Esophagus mucosa (tissue), 1 donor: ENCODE measurements around the gene CACNA1C. TPM values are rescaled to one million over a fixed set of nuclear protein-coding genes. Genes with fewer than 3 reads are reported as not detected.

ENCODE experiments used
- ATAC-seq: fragments of 200-7000 bp; cut with Tn5 transposase; one replicate; pipeline ENCODE4 v1.9.1; 2020
- total RNA-seq: library from RNA; stranded (reverse); gene quantifications from one replicate; pipeline ENCODE4 v1.2.4, GENCODE V29; 2023
- donor health status: DM: yes; HTN: yes; CAD: no.

The CACNA1C gene
- total RNA-seq, 1 donor from 2014 or later = 1.1 TPM

DNA sequence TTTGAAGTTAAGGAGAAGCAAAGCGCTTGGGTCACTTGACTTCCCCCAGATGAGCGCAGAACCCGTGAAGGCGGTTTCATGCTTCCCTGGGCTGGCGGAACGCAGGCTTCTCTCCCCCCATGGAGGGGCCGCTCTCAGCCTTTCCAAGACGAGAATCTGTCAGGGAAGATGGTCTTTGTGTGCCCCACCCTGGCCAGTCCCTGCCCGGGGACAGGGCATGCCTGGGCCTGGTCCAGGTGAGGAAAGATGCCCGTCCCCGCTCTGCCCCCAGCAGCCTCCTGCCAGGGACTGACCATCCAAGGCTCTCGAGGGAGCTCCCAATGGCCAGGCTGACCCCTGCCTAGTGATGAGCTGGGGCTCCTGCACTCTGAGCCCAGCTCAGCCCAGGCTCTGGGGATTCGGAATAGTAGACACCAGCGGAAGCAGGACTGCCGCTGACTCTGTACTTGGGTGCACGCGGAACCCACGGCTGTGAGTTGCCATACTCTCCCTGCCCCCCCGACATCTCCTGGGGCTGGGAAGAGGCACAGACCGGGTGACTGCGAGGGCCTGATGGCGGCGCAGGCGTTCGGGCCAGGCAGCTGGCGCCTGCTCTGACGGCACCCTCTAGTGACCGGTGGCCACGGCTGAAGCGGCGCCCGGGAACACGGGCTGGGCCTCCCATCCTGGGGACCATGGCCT lies 599.8 kb downstream of the CACNA1C start:
- no peak for ATAC-seq

DNA sequence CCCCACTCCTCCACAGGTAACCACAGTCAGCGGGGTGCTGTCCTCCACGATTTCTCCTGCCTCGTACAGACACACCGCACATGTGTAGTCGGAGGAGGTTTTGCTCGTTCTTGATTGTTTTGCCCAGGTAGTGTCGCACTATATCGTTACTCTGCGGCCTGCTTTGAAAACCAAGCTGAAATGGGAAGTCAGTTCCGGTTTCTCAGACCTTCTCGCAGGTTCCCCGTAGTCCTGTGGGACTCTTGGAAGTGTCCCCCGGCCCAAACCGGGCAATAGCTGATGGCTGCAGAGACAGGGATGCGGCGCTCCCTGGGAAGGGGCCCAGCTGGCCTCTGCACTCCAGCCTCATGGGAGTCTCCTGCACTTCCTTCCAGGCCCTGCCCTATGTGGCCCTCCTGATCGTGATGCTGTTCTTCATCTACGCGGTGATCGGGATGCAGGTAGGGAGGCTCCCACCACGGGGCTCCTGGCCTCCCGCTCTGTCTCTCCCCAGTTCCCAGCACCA lies 600.7 kb downstream of the CACNA1C start:
- no peak for ATAC-seq

DNA sequence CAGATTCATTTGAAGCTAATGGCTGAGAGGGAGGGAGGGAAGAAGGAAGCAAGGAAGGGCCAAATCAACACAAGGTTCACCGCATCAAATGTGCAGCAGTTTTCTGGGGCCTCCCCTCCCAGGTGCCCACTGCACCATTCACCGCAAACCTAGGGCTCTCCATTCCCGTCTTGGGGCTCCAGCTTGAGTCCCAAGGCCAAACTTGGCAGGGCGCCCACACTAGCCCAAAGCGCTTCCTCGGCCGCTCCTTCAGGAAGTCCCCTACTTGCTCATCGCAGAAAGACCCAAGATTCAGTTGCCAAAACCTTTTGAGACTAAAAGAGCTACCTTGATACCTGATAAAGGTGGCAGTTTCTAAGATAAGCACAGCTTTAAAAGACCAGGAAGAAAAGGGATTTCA lies 601.5 kb downstream of the CACNA1C start:
- no peak for ATAC-seq

DNA sequence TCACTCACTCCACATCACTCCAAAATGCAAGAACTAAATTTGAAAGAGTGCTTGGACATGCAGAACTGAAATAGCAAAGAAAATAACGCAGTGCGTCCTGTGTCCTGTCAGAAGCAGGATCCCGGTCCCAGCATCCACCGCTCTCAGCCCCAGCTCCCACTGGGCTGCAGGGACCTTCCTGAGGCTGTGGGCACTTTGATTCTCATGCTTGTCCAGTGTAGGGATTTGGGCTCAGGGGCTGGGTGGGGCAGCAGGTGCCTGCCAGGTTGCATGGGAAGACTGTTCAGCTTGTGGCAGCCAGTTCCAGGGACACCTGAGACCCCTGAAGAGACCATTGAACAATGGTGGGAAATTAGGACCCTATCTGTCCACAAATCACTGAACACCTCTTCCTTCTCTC lies 602.0 kb downstream of the CACNA1C start:
- ATAC-seq = no peak

DNA sequence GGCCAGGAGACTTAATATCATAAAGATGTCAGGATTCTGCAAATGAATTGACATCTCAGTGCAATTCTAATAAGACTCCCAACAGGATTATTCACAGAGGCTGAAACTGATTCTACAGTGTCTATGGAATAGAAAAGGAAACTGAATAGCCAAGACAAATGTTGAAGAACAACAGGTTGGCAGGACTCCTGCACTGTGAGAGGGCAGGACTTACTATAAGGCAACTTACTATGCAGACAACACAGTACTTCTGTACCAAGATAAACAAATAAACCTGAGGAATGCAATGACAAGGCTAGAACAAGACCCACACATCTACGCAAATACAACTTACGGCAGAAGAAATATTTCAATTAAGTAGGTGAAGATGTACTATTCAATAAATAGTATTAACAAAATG lies 609.7 kb downstream of the CACNA1C start:
- ATAC-seq = no peak

DNA sequence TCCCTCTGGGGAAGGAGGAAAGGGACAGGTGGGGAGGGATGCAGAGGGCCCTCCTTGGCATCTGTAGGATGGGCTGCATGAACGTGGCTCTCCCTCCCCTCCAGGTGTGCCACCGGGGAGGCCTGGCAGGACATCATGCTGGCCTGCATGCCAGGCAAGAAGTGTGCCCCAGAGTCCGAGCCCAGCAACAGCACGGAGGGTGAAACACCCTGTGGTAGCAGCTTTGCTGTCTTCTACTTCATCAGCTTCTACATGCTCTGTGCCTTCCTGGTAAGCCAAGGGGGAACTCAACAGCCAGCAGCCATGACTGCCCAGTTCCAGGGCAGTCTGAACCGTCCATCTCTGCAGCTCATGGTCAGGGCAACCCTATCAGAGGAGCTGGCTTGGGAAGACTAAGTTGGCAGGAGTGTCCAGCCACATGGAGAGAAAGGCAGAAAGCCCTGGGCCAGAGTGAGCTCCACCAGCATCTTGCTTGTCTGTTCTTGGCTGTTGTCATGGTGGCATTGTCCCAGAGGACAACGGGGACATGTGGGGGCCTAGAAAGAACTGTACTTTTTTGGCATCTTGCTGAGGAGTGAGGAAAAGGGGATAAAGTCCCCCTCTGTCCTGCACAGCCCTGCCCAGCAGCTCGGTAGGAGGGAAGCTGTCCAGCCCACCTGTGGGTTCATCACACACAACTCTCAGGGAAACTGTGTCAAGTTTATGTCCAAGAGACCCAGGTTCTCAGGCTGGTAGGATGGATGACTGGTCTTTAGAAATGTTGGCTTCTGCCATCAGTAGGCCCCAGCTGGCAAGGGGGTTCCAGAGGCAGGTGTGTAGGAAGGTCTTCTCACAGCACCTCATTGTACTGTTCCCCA lies 612.2 kb downstream of the CACNA1C start:
- ATAC-seq = no peak

DNA sequence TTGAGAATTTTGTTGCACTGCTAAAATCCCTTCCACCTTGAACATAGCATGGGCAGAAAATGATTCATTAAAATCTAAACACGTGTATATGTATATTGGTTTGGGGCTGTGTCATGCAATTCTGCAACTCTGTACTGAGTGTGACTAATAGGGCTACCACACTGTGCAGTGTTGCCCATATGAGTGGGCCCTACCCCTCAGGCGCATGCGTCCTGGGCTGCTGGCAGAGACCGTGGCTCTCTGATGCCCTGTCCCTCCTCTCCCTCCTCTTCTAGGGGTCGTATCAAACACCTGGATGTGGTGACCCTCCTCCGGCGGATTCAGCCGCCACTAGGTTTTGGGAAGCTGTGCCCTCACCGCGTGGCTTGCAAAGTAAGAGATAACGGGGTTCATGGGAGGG lies 613.6 kb downstream of the CACNA1C start:
- ATAC-seq = no peak

DNA sequence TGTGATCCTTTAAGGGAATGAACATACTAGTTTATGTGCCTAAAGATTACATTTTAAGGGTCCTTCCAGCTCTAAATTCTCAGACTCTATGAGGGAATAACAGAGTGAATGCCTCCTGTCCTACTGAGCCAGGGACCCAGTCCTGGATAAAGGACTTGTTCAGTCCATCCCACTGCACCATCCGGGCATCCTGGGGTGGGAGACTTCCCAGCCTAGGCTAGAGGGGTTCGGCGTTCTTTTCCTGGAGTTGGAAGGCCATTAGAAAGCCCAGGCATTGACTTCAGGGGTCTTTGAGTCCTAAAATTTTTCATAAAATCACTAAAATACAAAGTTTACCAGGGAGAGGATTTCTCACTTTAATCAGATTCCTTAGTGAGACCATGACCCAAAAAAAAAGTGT lies 614.1 kb downstream of the CACNA1C start:
- ATAC-seq = no peak

DNA sequence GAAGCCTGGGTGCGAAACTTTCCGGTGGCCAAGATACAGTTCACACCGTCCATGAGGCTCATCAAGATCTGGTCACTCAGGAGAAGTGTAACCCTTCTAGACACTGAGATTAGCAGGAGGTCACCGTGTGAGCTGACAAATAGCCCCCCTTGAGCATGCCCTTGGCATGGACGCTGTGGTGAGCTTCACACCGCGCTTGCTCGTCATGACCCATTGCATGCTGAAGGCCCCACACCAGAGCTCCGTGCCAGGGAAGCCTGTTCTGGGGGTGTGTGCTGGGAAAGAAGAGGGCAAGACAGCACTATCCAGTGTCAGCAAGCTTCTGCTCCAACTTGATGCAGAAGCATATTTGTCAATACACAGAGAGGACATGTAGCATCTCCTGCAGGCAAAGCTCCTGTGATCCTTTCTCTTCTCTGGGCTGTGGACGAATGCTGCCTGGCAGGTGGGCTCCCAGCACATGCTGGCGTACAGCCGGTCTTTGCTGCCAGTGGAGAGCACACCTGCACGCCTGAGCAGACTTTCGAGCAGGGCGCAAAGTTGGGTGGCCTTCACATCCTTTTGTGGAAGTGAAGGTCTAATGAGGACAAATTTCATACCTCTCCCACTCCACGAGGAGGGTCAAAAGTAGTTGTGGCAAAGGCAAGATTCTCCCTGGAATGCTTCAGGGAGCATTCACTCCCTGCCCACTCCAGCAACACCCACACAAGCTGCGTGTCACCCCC lies 615.1 kb downstream of the CACNA1C start:
- ATAC-seq = no peak

DNA sequence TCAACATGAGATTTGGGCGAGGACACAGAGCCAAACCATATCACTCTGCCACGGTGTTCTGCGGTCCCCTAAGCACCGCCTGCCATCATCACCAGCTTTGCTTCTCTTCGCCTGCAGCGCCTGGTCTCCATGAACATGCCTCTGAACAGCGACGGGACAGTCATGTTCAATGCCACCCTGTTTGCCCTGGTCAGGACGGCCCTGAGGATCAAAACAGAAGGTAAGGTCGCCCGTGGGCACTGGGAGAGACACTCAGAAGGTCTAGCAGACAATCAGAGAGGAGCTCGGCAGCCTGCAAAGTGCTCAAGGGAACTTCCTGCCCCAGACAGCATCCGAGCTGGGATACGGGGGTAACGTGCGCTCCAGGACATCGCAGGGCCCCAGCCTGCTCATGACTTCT lies 616.0 kb downstream of the CACNA1C start:
- ATAC-seq = no peak

DNA sequence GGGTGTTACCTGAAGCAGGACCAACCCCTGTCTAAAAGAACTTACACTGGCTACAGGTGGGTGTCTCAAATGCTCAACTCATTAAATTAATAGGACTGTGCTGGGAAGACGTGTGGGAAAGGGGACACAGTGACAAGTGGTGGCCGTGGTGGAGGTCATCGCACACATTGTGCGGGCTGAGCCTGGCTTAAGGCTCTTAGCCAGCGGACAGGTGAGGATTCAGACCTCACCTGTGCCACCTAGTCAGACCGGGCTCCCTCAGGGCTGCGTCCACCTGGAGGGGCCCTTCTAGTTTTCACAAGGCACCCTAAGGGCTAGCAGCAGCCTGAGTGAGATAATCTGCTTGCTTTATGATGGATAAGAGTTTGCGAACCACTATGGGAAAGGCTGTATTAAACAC lies 616.8 kb downstream of the CACNA1C start:
- ATAC-seq = no peak

DNA sequence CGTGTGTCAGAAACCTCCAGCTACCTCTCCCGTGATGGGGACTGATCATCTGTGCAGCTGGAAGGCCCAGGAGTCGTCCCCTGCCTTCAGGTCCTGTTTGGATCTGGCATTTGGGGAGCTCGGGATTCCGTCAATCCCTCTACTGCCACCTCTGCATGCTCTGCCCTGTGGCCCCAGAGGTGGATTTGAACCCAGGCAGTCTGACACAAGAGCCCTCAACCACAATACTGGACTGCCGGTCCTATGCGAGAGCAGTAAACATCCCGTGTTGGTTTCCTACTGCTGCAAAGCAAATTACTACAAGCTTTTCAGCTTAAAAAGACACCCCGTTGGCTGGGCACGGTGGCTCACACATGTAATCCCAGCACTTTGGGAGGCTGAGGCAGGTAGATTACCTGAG lies 620.1 kb downstream of the CACNA1C start:
- no peak for ATAC-seq

DNA sequence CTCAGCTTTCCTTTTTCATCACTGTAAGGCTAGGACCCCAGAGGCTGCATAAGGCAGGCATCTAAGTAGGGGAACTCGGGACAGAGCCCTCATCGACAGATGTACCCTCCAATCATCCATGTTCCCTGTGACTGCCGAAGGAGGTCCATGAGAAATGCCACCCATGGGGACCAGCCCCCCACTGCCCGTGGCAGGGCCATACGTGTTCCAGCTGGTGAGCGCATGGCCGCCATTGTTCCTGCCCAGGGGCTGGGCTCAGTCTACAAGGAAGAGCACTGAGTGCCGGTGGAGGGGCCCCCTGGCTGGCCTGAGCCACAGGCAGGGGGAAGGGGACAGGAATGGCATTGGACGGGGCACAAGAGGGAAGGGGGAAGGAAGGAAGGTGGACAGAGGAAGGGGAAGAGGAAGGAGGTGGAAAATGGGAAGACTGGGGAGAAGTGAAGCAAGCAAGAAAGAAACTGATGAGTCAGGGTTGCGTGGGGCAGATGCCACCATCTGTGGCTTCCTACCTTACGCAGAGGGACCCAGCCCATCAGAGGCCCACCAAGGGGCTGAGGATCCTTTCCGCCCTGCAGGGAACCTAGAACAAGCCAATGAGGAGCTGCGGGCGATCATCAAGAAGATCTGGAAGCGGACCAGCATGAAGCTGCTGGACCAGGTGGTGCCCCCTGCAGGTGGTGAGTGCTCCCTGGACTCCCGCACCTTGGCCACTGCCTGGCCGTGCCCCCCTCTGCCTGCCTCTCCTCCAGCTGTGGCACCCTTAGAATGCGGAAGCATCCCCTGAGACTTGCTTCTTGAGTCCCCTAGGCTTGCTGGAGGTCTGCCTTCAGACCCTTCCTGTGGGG lies 621.4 kb downstream of the CACNA1C start:
- ATAC-seq = no peak

DNA sequence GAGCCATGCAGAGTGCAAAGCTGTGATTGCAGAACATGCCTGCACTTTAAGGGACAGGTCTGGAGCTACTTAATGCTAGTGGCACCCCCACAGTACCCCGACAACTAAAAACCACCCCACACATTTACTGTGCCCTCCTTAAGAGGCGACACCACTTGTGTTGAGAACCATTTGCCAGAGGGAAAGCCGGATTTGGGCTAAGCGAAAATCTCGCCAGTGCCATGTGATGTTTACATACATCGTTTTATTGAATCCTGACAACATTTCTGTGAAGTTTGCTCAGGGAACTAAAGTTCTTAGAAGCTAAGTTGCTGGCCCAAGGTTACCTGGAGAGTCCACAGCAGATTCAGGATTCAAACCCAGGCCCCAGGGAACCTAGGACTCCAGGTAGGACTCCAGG lies 623.0 kb downstream of the CACNA1C start:
- no peak for ATAC-seq

DNA sequence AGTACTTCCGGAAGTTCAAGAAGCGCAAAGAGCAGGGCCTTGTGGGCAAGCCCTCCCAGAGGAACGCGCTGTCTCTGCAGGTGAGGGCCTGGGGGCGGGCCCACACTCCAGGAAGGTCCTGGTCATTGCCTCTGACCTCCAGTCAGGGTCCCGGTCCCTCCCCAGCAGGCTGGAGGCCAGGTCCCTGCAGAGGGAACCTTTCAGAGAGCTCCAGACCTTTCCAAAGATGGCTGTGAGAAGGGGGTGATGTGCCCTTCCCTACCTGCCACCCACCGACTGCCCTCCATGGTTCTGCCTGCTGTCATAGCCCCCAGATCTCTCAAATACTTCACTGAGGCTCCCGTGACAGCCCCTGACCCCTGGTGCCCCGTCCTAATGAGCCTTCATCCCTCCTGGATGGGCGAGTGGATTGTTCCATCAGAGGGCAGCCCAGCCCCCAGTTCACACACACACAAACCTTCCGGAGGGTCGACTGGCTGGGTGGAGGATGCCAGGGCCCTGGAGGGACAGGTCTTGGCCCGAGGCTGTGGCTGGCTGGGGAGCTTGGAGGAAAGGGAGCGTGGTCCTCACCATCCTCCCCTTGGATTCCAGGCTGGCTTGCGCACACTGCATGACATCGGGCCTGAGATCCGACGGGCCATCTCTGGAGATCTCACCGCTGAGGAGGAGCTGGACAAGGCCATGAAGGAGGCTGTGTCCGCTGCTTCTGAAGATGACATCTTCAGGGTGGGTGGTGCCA lies 624.5 kb downstream of the CACNA1C start:
- ATAC-seq = no peak

DNA sequence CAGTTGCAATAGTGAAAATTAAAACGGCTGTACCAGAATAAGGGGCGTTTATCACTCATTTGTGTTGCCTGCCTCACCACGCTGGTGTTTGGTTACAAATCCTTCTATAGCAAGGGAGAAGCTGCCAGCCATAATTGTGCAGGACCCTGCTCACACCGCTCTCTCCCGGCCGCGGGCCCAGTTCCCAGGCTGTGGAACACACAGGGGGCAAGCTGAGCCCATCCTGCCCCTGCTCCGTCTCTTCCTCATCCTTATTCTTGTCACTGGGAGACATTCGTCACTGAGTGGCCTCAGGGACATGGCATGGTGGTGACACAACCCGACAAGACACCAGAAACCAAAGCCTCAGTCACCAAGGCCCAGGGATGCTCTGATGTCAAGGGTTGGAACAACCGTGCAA lies 625.6 kb downstream of the CACNA1C start:
- no peak for ATAC-seq

DNA sequence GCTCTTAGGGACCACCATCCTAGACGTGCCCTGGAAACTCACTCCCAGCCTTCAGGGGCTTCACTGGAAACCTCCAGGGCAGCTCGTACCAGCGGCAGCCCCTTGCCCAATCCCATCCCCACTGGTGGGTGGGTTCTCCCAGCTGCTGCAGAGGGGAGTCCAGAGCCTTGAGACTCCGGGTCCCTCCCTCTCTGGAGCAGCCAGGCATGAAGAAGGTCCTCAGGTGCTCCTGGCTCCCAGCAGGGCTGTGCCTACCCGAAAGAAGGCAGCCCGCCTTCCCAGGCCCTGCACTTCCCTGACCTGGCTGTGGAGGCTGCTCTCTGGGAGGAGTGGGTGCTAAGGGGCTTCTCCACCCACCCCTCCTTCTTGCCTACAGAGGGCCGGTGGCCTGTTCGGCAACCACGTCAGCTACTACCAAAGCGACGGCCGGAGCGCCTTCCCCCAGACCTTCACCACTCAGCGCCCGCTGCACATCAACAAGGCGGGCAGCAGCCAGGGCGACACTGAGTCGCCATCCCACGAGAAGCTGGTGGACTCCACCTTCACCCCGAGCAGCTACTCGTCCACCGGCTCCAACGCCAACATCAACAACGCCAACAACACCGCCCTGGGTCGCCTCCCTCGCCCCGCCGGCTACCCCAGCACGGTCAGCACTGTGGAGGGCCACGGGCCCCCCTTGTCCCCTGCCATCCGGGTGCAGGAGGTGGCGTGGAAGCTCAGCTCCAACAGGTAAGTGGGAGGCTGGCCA lies 626.5 kb downstream of the CACNA1C start:
- ATAC-seq = no peak

DNA sequence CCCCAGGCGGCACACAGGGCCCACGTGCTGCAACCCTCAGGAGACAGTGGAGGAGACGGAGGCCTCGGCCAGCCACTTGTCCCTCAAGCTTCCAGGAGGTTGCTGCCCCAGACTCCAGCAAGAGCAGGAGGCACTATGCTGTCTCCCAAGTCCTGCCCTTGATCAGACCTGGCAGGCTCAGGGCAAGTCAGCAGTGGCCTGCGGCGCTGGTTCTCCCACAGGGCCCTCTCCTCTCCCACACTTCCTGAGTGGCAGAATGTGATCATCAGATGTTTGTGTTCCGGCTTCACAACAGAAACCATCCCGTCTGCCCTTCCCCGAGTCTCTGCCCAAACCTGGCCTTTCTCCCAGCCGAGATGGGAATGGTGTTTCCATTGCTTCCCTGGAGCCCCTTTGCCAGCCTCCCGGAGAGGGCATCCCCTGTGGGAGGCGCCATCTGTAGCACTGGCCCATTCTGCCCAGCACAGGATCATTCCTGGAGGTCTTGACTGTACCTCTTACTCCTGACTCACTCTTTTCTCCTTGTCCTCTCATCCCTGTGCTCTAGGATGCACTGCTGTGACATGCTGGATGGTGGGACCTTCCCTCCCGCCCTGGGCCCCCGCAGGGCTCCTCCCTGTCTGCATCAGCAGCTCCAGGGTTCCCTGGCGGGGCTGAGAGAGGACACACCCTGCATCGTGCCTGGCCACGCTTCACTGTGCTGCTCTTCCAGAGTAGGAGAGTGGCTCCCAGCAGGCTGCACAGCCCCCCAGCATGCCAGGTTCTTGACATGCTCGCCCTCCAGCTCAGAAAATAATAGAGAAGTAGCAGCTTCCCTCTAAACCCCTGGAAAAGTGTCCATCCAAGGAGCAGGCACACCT lies 627.3 kb downstream of the CACNA1C start:
- no peak for ATAC-seq

DNA sequence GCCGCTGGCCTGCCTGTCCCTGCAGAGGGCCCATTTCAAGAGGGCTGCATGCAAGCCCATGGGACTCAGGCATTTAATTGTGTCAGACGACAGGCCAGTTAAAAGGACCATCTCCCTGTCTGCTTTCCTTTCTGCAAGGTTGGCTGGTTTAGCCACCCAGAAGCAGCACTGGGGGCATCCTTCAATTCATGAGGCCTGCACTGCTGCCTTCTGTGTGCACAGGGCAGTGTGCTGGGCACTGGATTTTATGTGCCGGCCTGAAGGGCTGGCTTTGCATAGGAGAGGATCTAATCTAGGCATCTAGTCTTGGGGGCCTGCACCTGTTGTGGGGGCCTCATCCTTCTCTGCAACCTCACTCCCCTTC lies 627.9 kb downstream of the CACNA1C start:
- ATAC-seq = no peak
